NT2/D1 (cell line): ENCODE data around the gene HYDIN.

Experiments
- SUZ12 ChIP-seq: IDR thresholded peaks from 2 replicates; pipeline ENCODE4 v1.6.1; 2011; ENCODE audit not compliant: insufficient read length, insufficient read depth; ENCODE audit errors: extremely low read depth
- YY1 ChIP-seq: IDR thresholded peaks from 2 replicates; pipeline ENCODE4 v1.6.1; 2011; ENCODE audit not compliant: insufficient read length, insufficient read depth
- ZNF274 ChIP-seq: IDR thresholded peaks from 2 replicates; pipeline ENCODE4 v1.6.1; 2011; ENCODE audit warnings: mild to moderate bottlenecking, low read depth, low read length

DNA sequence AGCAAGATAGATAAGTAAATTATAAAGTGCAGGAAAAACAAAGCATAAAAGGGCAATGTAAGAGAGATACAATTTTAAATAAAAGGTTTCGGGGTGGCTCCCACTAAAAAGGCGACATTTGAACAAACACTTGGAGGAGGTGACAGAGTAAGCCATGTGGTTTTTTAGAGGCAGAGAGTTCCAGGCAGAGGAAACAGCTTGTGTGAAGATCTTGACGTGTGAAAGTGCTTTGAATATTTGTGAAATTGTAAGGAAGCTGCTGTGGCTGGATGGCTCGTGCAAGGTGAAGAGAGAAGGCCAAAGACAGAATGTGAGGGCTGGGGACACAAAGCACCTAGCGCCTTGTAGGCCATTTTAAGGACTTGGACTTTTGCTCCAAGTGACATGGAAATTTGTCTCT is 28.6 kb upstream of the HYDIN start:
- TF ChIP-seq YY1 (no peak), ZNF274 (no peak), SUZ12 (no peak)
